MM.1S (cell line): ENCODE results near the gene ARHGAP40.

Experiments used
- CTCF ChIP-seq: fragments of 300-600 bp; sonication (generic); IDR thresholded peaks from 2 replicates; pipeline ENCODE4 v1.5.1; 2016; ENCODE audit warnings: antibody characterized with exemption, low read length, mixed read lengths
- EZH2phosphoT487 ChIP-seq: fragments of 300-600 bp; sonication (generic); IDR thresholded peaks from 2 replicates; pipeline ENCODE4 v1.6.1; 2018; ENCODE audit warnings: antibody characterized with exemption, low read length

GRCh38 chr20:38617011-38617829, 15.6 kb downstream of the ARHGAP40 start:
- TF ChIP-seq CTCF (no peak), EZH2phosphoT487 (no peak)
